ENCODE results near the gene TUBB1.

- no peak for TF ChIP-seq EZH2 (IDR thresholded peaks at IDR 0.05; ENCODE audit: low read length)
- no peak for TF ChIP-seq CTCF (optimal IDR thresholded peaks at IDR 0.05 in 1 of 3, IDR thresholded peaks at IDR 0.05 in 1 of 3, conservative IDR thresholded peaks at IDR 0.05 in 1 of 3; ENCODE audit: extremely low read depth in 1 of 3, insufficient read depth in 2 of 3, low read length in 3 of 3)
Observed at GRCh38 chr20:59042796-59043631, 23.8 kb downstream of the TUBB1 start.

All from keratinocyte (primary cell).